ENCODE results near the gene GNG2.

GNG2 gene

DNA sequence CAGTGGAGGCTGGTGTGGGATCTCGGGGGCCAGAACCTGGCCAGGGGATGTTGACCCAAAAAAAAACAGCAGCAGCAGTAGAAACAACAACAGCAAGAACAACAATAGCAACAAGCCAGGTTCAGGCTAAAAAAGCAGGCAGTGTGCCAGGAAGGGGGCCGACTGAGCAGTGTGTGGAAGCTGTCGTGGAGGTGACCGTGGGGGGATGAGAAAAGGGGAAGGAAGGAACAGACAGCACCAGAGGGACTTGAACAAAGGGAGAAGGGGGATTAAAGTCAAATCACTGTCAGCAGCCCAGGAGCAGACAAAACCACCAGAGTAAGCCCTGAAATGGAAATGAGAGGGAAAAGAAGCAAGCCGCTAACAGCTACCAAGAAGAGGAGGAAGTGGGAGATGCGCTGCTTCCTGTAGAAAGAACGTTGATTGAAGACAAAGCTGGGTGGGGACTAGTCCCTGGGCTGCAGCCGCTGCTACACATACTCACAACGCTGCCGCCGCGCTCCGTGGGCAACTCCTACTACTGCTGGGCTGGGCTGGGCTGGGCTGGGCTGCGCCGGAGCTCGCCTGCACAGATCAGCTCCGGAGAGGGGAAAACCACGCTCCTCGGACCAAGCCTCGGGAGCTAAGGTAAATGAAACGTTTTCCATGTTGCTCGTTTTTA, at the start of gene GNG2:
Gene GNG2, plus strand, starts transcription at position 449 of the 661 bp plus-strand sequence. CDS start 90,067 bp downstream, outside the sequence.
- peak; percentile 85 for DNase-seq (ENCODE audit: low spot score)

GRCh38 chr14:51811706-51812105, 48.7 kb upstream of the GNG2 start:
- DNase-seq (ENCODE audit: low spot score): no peak

DNA sequence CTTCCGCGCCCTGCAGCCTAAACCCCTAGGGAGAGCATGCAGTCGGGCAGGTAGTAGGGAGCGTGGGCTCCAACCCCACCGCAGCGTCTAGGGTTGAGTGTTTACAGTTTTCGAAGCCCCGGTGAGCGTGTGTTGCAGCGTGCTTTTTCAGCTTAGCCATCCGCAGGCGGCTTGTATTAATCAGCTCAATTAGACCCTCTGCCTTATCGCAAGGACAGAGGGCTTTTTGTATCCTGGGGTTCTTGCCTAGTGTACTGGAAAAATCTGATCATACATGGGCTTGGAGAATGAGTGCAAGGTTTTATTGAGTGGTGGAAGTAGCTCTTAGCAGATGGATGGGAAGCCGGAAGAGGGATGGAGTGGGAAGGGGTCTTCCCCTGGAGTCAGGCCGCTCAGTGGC, 44.4 kb upstream of the GNG2 start:
- DNase-seq (ENCODE audit: low spot score): no peak

DNA sequence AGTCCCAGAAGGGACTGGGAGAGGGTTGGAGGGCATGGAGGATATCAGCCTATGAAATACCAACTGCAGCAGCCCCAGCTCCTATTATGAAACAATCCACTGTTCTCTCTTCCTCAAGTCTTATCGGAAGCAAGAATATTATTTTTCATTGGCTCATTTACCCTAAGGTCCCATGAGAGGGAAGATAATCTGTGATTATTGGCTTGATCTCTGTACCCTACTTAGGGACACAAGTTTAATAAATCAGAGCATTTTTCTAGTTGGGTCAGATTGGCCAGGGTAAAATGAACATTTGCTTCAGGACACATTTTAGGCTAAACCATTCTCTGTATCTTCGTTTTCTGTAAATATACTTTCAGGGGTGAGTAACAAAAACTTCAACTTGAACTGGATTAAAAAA, 43.1 kb upstream of the GNG2 start:
- DNase-seq (ENCODE audit: low spot score): no peak

- no peak for DNase-seq (ENCODE audit: low spot score)
Measured at GRCh38 chr14:51818748-51819380, 41.5 kb upstream of the GNG2 start.

- peak; percentile 58 for DNase-seq (ENCODE audit: low spot score)
Measured at GRCh38 chr14:51821822-51822221, 38.6 kb upstream of the GNG2 start.

GRCh38 chr14:51822499-51822898, 37.9 kb upstream of the GNG2 start:
- DNase-seq (ENCODE audit: low spot score): no peak

GRCh38 chr14:51823706-51824105, 36.7 kb upstream of the GNG2 start:
- no peak for DNase-seq (ENCODE audit: low spot score)

GRCh38 chr14:51824191-51824590, 36.2 kb upstream of the GNG2 start:
- no peak for DNase-seq (ENCODE audit: low spot score)

DNA sequence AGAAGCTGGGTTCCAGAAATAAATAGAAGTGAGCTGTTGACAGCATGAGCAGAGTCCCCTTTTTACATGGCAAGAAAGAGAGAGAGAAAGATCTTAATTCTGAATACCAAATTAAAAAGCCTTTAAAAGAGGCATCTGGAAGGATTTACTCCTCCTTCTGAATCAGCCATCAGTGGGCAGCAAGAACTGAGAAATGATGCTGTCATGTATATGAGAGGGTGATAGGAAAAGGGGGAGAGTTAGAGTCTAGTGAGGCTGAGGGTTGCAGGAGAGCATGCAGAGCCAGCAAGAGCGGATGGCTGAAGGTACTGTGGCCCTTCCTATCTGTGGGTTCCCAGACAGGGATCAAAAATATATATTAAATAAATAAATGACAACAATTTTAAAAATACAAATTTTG, 34.5 kb upstream of the GNG2 start:
- DNase-seq (ENCODE audit: low spot score): no peak

GRCh38 chr14:51828017-51828797, 32.2 kb upstream of the GNG2 start:
- peak; percentile 79 for DNase-seq (ENCODE audit: low spot score)

DNA sequence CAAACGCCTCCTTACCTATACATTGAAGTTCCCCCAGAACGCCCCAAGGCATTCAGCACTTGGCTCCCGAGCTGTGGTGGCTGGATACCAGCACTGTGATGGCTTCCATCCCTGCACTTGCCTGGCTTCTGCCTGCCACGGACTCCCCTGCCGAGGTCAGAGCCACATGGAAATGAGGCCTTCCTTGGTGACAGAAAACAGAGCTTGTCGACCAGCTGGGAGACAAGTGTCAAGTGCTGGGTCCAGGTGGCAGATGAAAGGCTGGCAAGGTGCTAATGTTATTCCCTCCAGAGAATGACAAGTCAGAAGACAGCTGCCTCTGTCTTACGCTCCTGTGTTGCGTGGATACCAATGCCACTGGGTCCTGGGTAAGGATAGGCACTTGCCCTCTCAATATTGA, 26.2 kb upstream of the GNG2 start:
- no peak for DNase-seq (ENCODE audit: low spot score)

DNA sequence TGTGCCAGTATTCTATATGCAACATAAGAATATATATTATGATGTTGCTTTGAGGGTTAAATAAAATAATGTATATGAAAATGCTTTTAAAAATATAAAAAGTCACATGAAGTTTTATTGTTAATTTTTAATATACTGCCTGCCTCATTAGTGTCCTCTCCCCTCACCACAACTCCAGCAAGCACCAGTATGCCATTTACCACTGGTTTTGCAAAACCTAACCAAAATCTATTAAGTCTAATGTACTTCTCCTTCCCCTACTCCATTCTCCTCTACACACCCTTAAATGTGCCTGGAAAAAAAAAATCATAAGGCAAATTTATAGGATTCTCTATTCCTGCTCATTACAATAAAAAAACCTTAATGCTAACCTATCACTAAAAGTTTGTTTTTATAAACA, 24.0 kb upstream of the GNG2 start:
- no peak for DNase-seq (ENCODE audit: low spot score)

DNA sequence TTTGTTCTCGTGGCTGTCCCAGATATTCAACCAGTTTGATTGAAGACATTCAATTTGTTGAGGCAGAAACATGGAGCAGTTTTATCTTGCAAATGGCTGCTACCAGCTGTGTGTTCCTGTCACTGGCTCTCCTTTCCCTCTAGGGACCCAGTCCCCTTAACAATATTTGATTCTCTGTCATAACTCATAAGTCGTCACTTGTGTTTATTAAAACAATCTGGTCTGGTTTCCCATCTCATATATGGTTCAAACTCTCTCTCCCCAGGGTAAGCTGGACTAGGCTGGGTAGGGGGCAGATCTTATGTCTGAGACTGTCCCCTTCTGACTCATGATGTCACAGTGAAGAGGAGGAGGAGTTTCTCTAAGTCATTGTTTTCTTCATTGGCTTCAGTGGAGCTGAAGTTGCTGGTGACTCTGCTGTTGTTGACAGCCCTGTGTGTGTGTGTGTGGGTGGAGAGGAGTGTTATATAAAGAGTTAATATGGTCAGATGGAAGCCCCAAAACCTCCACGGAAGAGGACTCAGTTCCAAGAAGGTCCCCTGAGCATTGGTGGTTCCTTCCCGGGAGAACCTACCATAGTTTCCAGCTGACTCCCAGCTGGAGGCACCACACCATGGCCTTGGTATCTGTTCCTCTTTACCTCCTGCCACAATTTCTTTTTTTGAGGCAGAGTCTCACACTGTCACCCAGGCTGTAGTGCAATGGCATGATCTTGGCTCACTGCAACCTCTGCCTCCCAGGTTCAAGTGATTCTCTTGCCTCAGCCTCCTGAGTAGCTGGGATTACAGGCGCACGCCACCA, 16.1 kb upstream of the GNG2 start:
- DNase-seq (ENCODE audit: low spot score): no peak

DNA sequence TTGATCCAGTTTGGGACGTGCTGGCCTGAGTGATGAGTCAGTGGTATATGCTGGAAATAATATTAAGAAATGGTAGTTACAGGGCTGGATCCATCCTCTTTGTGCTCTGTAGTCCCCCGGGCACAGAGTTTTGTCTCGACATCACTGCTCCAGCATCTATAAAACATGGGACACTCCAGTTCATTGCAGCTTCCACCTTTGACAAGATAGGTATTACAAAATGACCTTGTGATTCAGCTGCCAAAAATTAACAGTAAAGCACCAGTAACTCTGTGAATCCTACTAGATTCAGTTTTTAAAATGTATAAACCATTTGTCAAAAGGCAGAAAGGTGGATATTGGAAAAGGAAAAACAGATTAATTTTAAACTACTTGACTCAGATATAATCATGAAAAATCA, 14.6 kb upstream of the GNG2 start:
- DNase-seq (ENCODE audit: low spot score): no peak

- peak; percentile 63 for DNase-seq (ENCODE audit: low spot score)
Measured at GRCh38 chr14:51846631-51847488, 13.6 kb upstream of the GNG2 start.

GRCh38 chr14:51847489-51847796, 13.0 kb upstream of the GNG2 start:
- no peak for DNase-seq (ENCODE audit: low spot score)

- peak; percentile 49 for DNase-seq (ENCODE audit: low spot score)
Measured at GRCh38 chr14:51848120-51848519, 12.3 kb upstream of the GNG2 start.

DNA sequence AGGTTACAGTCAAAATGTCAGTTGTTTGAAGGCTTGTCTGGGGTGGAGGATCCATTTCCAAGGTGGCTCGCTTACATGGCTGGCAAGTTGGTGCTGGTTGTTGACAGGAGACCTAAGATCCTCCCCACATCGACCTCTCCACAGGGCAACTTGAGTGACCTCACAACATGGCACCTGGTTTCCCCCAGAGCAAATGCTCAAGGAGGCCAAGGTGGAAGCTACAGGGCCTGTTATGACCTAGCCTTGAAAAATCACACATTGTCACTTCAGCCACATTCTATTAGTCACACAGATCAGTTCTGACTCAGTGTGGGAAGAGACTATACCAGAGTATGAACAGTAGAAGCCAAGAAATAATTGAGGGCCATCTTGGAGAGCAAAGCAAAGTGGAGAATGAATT, 11.3 kb upstream of the GNG2 start:
- DNase-seq (ENCODE audit: low spot score): peak; percentile 58

DNA sequence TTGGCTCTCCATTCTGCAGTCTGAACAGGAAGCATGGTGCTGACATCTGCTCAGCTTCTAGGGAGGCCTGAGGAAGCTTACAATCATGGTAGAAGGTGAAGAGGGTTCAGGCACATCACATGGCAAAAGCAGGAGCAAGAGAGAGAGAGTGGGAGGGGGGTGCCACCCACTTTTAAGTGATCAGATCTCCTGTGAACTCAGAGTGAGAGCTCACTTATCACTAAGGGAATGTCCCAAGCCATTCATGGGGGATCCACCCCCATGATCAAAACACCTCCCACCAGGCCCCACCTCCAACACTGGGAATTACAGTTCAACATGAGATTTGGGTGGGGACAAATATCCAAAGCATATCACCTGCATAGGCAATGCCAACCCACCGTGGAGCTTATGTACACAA, 9.8 kb upstream of the GNG2 start:
- DNase-seq (ENCODE audit: low spot score): no peak

GRCh38 chr14:51852541-51852940, 7.9 kb upstream of the GNG2 start:
- no peak for DNase-seq (ENCODE audit: low spot score)

DNA sequence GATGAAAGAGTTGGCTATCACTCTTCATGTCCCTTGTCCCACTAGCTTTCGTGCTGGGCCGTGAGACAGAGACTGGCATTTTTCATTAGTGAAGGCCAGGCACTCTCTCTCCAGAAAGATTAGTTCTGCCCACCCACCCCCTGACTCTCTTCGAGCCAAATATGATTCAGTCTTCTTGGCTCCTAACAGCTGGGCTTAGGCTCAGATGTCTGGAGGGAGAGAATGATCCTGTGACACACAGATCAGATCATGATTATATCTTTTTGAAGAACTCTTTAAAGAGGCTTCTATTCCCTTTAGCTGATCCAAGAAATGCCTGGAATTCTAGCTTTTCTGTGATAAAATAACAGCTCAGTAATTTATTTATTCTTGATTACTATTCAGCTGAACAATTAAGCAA, 5.2 kb upstream of the GNG2 start:
- DNase-seq (ENCODE audit: low spot score): peak; percentile 67

Measured in AG20443 (cell line).